Spleen (tissue), 11 donors: ENCODE results near the gene ZNF662. TPM values are rescaled to one million over a fixed set of nuclear protein-coding genes. Genes with fewer than 3 reads are reported as not detected.

Experiments used
- DNase-seq: peaks from one replicate; pipeline ENCODE4 v3.0.0-alpha.2; 2020
- H3K27ac ChIP-seq, 8 donors: fragments of 200-600 bp; sonication (generic) in 7 of 8; 1 replicate in 4 of 8; 2 replicates in 4 of 8; pipeline versions ENCODE4 v1.5.0 to v1.8.0; 2016 to 2021; ENCODE audit warnings: inconsistent platforms in 4 of 8, mild to moderate bottlenecking in 4 of 8, moderate library complexity in 1 of 8
- H3K27me3 ChIP-seq, 7 donors: fragments of 200-600 bp; sonication (generic) in 6 of 7; replicated peaks in 1 of 7; 1 replicate in 4 of 7; 2 replicates in 3 of 7; pipeline versions ENCODE4 v1.5.0 to v1.8.0; 2016 to 2021; ENCODE audit warnings: inconsistent platforms in 3 of 7, mild to moderate bottlenecking in 1 of 7
- H3K36me3 ChIP-seq, 6 donors: fragments of 200-600 bp; sonication (generic) in 5 of 6; 1 replicate in 4 of 6; 2 replicates in 2 of 6; pipeline versions ENCODE4 v1.5.0 to v1.8.0; 2016 to 2021; ENCODE audit warnings: inconsistent platforms in 2 of 6
- H3K4me1 ChIP-seq, 6 donors: fragments of 200-600 bp; sonication (generic) in 5 of 6; 1 replicate in 3 of 6; 2 replicates in 3 of 6; pipeline versions ENCODE4 v1.5.0 to v1.8.0; 2016 to 2021; ENCODE audit warnings: inconsistent platforms in 3 of 6
- H3K4me3 ChIP-seq, 8 donors: fragments of 200-600 bp; sonication (generic) in 7 of 8; 1 replicate in 4 of 8; 2 replicates in 4 of 8; pipeline versions ENCODE4 v1.5.0 to v1.8.0; 2016 to 2021; ENCODE audit warnings: inconsistent platforms in 4 of 8, mild to moderate bottlenecking in 4 of 8, moderate library complexity in 2 of 8
- H3K9me3 ChIP-seq, 8 donors: fragments of 200-600 bp; sonication (generic) in 7 of 8; 1 replicate in 4 of 8; 2 replicates in 4 of 8; pipeline versions ENCODE4 v1.5.0 to v1.8.0; 2016 to 2021; ENCODE audit warnings: inconsistent platforms in 4 of 8
- POLR2A ChIP-seq, 3 donors: fragments of 450-650 bp; IDR thresholded peaks; one replicate each; pipeline ENCODE4 v1.5.1; 2017; ENCODE audit warnings: antibody characterized with exemption in 3 of 3, mild to moderate bottlenecking in 1 of 3
- POLR2AphosphoS5 ChIP-seq, 3 donors: sonication (generic); formaldehyde crosslinking; IDR thresholded peaks; one replicate each; pipeline ENCODE4 v1.5.1; 2017; ENCODE audit warnings: antibody characterized with exemption in 3 of 3
- WGBS, 5 donors: extraction: QIAGEN DNeasy Blood & Tissue Kit in 3 of 5; methylation state at CpG; one replicate each; pipeline versions ENCODE4 v1.1.5 to v1.1.7; 2013 to 2018; 5-methylcytosine and 5-hydroxymethylcytosine counted together
- intact Hi-C: fragments of 100-400 bp; cut with DNase I; formaldehyde crosslinking; loops from one replicate; pipeline ENCODE4 v1.15.0; 2023; ENCODE audit warnings: low total_unique reads
- polyA plus RNA-seq, 3 donors: library from polyadenylated mRNA; stranded (reverse); fragments of 200-250 nt; gene quantifications; one replicate each; pipeline ENCODE4 v1.2.1, GENCODE V29; 2013
- total RNA-seq, 7 donors: library from RNA; depleted of rRNA in 3 of 7; stranded (reverse); fragments of >200 nt in 3 of 7; fragmentation: NEBNext Ultra II Directional in 4 of 7; extraction: Animal tissue kit (Norgen Biotek cat#: 25700) in 4 of 7; gene quantifications; one replicate each; pipeline versions ENCODE4 v1.1.0 to v1.2.1, GENCODE V29; 2016 to 2021
- TF ChIP-seq, protein P1 (sequence below), 11 experiments: fragments of 200-600 bp in 7 of 11; fragments of 450-650 bp in 4 of 11; sonication (generic) in 4 of 11; IDR thresholded peaks in 8 of 11; conservative IDR thresholded peaks in 3 of 11; 1 replicate in 7 of 11; 2 replicates in 4 of 11; pipeline versions ENCODE4 v1.4.0 to v1.8.0; 2016 to 2021; ENCODE audit warnings: antibody characterized with exemption in 11 of 11, inconsistent platforms in 4 of 11, mild to moderate bottlenecking in 1 of 11
- donor health status: healthy with polysubstance abuse.
- donor health status: DM: no; HTN: no; CAD: no; lungs with moderate emphysema.
- donor health status: DM: no; HTN: no; CAD: no.
- donor health status: Bipolar disorder and iron deficiency.
- donor health status: healthy.
- donor health status: DM: no; HTN: no; CAD: no.
- donor health status: DM: yes; HTN: yes; CAD: no.

Gene ZNF662
- total and polyA plus RNA-seq, 10 donors: 1.0 to 10.4 (median 4.7) TPM

DNA sequence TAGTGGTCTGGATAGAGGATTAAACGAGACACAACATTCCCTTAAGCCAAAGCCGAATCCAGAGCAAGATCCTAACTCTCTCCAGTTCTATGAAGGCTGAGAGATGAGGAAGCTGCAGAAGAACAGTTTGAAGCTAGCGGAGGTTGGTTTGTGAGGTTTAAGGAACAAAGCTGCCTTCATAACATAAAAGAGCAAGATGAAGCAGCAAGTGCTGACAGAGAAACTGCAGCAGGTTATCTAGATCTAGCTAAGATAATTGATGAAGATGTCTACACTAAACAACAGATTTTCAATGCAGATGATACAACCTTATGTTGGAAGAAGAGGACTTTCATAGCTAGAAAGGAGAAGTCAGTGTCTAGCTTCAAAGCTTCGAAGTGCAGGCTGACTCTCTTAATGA lies 58.3 kb downstream of the ZNF662 start:
- no peaks in the 10 kb centered on the region for H3K9me3 ChIP-seq
- DNase-seq: no peak
- TF ChIP-seq, protein P1, sequence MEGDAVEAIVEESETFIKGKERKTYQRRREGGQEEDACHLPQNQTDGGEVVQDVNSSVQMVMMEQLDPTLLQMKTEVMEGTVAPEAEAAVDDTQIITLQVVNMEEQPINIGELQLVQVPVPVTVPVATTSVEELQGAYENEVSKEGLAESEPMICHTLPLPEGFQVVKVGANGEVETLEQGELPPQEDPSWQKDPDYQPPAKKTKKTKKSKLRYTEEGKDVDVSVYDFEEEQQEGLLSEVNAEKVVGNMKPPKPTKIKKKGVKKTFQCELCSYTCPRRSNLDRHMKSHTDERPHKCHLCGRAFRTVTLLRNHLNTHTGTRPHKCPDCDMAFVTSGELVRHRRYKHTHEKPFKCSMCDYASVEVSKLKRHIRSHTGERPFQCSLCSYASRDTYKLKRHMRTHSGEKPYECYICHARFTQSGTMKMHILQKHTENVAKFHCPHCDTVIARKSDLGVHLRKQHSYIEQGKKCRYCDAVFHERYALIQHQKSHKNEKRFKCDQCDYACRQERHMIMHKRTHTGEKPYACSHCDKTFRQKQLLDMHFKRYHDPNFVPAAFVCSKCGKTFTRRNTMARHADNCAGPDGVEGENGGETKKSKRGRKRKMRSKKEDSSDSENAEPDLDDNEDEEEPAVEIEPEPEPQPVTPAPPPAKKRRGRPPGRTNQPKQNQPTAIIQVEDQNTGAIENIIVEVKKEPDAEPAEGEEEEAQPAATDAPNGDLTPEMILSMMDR (IDR thresholded peaks at IDR 0.05 in 8 of 11, conservative IDR thresholded peaks at IDR 0.05 in 3 of 11): no peak
- no peak for TF ChIP-seq POLR2A (IDR thresholded peaks at IDR 0.05)
- no peak for TF ChIP-seq POLR2AphosphoS5 (IDR thresholded peaks at IDR 0.05)
- H3K4me1 ChIP-seq: no peaks in the 10 kb centered on the region
- no peak overlapping the region for H3K27ac ChIP-seq
- intact Hi-C loops: no loop called here
- no peak overlapping the region for H3K4me3 ChIP-seq
- 72 to 85% (median 76%) methylated on average over 4 of the region's 4 CpGs for WGBS, 5 donors
- H3K36me3 ChIP-seq: no peaks in the 10 kb centered on the region
- H3K27me3 ChIP-seq: peaks cover 0 to 6% (median 0%) of the 10 kb centered on the region in 7 donors

Other genes with a start within 250 kb of the ZNF662 start
- gene KLHL40, start 220.6 kb upstream of the ZNF662 start, total RNA-seq: not detected
- under 1 TPM in 2 of 3 donors, not detected in 1; 0.03 to 0.17 TPM for gene KLHL40, start 220.6 kb upstream of the ZNF662 start, polyA plus RNA-seq
- not detected for gene HHATL, start 203.3 kb upstream of the ZNF662 start, total RNA-seq
- under 1 TPM in 2 of 3 donors, not detected in 1; 0.13 to 0.42 TPM for gene HHATL, start 203.3 kb upstream of the ZNF662 start, polyA plus RNA-seq
- 1 to 10 TPM in 6 of 7 donors, under 1 TPM in 1; 0.70 to 3.7 (median 1.4) TPM for gene CCDC13, start 132.9 kb upstream of the ZNF662 start, total RNA-seq
- gene CCDC13, start 132.9 kb upstream of the ZNF662 start, polyA plus RNA-seq: under 1 TPM; 0.51 to 0.93 (median 0.70) TPM
- 10 to 100 TPM; 48.5 to 89.0 (median 58.8) TPM for gene HIGD1A, start 101.7 kb upstream of the ZNF662 start, total RNA-seq
- 10 to 100 TPM; 39.4 to 86.6 (median 60.5) TPM for gene HIGD1A, start 101.7 kb upstream of the ZNF662 start, polyA plus RNA-seq
- 1 to 10 TPM in 5 of 7 donors, under 1 TPM in 2; 0.52 to 4.4 (median 1.2) TPM for gene ACKR2, start 96.7 kb upstream of the ZNF662 start, total RNA-seq
- under 1 TPM; 0.17 to 0.42 (median 0.33) TPM for gene ACKR2, start 96.7 kb upstream of the ZNF662 start, polyA plus RNA-seq
- not detected for gene CYP8B1, start 30.3 kb upstream of the ZNF662 start, total RNA-seq
- under 1 TPM in 1 of 3 donors, not detected in 2; 0.02 TPM for gene CYP8B1, start 30.3 kb upstream of the ZNF662 start, polyA plus RNA-seq
- 1 to 10 TPM in 5 of 7 donors, under 1 TPM in 2; 0.43 to 4.0 (median 1.9) TPM for gene GASK1A, start 73.2 kb downstream of the ZNF662 start, total RNA-seq
- gene GASK1A, start 73.2 kb downstream of the ZNF662 start, polyA plus RNA-seq: 1 to 10 TPM in 2 of 3 donors, under 1 TPM in 1; 0.59 to 2.4 (median 1.6) TPM
- 10 to 100 TPM in 3 of 7 donors, 1 to 10 TPM in 4; 4.5 to 13.6 (median 8.0) TPM for gene POMGNT2, start 199.9 kb downstream of the ZNF662 start, total RNA-seq
- 1 to 10 TPM; 2.3 to 3.6 (median 2.9) TPM for gene POMGNT2, start 199.9 kb downstream of the ZNF662 start, polyA plus RNA-seq